ENCODE measurements around the gene ENDOD1.
A peak's percentile ranks its signal among the peaks of the same experiment; 100 is the strongest.
"Not testable (repeated sequence)": the region's sequence is repeated elsewhere in the genome, so short reads cannot be mapped to it uniquely, and the experiment has no call there.

ENDOD1 gene, protein sequence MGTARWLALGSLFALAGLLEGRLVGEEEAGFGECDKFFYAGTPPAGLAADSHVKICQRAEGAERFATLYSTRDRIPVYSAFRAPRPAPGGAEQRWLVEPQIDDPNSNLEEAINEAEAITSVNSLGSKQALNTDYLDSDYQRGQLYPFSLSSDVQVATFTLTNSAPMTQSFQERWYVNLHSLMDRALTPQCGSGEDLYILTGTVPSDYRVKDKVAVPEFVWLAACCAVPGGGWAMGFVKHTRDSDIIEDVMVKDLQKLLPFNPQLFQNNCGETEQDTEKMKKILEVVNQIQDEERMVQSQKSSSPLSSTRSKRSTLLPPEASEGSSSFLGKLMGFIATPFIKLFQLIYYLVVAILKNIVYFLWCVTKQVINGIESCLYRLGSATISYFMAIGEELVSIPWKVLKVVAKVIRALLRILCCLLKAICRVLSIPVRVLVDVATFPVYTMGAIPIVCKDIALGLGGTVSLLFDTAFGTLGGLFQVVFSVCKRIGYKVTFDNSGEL

DNA sequence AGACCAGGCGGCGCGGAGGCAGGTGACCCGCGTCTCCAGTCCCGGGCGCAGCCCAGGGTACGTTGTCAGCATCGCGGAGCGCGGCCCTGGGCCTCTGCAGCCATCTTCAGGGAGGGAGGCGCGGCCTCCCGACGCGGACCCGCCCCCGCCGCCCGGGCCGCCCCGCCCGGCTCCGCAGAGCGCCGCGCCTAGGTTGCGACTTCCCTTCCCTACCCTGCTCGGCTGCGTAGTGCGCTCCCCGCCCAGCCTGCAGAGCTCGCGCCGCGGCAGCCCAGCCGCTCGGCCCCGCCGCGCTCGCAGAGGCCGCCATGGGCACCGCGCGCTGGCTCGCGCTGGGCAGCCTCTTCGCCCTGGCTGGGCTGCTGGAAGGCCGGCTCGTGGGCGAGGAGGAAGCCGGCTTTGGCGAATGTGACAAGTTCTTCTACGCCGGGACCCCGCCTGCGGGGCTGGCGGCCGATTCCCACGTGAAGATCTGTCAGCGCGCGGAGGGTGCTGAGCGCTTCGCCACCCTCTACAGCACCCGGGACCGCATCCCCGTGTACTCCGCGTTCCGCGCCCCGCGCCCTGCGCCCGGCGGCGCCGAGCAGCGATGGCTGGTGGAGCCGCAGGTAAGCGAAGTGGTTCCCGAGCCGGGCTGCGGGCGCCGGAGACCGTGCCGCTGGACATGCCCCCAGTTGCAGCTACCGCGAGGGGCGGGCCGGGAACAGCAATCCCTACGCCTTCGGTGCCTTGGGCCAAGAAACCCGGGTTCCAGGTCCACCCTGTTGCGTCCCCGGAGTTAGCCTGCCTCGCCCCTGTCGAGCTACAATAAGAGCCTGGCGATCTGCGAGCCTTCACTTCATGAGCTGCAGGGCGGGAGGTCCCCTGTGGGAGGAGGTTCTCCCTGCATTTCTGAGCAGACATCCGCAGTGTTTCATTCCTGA, at the start of gene ENDOD1:
Gene ENDOD1 (plus strand): TSS at position 227 of the 923 bp plus-strand sequence. CDS start 82 bp downstream, at position 309.
- FAIRE-seq = no peak

DNA sequence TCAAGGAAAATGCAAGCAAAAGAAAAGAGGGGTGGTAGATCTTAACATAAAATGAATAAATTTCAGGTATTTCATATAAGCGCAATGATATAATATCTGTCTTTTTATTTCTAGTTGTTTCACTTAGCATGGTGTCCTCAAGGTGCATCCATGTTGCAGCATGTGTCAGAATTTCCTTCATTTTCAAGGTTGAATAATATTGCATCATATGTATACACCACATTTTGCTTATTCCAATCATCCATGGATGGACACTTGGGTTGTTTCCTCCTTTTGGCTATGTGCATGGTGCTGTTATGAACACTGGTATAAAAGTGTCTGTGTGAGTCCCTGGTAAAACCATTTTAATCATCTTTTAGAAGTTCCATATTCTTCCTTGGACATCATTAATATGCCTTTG, 47.4 kb upstream of the ENDOD1 start:
- FAIRE-seq = no peak

DNA sequence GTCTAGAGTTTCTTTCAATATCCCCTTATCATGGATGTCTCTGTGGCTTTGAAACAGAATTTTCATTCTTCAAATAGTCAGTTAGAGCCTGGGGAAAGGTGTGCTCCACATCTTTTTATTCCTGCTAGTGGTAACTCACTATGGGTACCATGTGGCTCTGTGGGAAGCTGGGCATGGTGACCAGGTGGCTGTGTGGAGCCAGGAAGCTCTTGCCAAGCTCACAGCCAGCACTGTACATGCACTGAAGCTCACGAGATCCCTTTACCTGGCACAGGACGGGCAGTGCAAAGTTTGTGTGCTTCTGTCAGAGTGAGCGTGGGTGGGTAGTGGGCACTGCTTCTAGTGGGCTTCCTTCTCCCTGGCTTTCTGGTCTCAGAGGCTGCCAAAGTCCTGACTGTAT, 46.7 kb upstream of the ENDOD1 start:
- no peak for FAIRE-seq

DNA sequence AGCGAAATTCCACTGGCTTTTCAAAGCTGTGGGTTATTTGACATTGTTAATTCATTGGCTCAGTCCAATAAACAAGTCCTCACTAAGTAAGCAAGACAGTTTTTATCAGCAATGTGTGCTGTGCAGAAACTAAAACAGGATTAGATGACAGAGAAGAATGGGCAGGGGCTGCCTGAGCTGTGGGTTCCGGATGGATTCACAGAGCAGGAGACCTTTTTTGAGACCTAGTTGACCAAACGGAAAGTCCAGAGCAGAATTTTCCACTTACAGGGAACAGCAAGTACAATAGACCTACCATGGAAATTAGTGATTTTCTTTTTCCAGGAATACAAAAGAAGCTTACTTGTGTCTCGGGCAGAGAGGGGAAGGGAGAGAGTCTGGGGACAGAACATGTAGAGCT, 45.6 kb upstream of the ENDOD1 start:
- FAIRE-seq = no peak

DNA sequence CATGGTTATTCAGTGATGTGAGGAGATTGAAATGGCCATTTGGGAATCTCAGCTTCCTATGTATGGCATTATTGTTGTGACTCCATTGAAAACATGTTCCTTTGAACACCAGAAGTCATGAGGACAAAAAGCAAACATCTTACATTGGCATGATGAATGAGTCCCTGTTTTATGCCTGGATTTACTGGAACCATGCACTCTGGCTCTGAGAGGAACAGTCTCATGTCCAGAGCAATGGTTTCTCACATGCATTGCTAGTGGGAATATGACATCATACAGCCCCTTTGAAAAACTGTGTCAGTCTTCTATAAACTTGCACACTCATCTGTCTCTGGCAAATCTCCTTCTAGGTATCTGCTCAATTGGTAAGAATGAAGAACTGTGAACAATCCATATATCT, 43.8 kb upstream of the ENDOD1 start:
- no peak for FAIRE-seq

DNA sequence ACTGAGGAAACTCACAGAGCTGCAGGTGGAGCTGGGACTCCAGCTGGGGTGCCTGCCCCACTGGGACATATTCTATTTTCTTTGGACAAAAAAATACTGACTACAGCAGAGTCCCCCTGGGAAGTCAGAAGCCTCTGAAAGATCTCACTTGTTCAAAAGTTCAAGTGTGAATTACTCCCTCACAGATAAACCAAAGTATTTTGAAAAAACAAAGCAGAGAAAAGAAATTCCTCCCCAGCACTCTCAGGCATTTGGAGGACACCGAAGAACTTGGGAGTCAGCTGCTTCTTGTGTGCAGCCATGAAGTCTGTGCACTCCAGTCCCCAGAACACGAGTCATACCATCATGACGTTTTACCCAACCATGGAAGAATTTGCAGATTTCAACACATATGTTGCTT, 40.5 kb upstream of the ENDOD1 start, which contains the start of gene KDM4F:
Gene KDM4F (plus strand): TSS at position 301 of the 400 bp plus-strand sequence.
- FAIRE-seq = not testable (repeated sequence)

DNA sequence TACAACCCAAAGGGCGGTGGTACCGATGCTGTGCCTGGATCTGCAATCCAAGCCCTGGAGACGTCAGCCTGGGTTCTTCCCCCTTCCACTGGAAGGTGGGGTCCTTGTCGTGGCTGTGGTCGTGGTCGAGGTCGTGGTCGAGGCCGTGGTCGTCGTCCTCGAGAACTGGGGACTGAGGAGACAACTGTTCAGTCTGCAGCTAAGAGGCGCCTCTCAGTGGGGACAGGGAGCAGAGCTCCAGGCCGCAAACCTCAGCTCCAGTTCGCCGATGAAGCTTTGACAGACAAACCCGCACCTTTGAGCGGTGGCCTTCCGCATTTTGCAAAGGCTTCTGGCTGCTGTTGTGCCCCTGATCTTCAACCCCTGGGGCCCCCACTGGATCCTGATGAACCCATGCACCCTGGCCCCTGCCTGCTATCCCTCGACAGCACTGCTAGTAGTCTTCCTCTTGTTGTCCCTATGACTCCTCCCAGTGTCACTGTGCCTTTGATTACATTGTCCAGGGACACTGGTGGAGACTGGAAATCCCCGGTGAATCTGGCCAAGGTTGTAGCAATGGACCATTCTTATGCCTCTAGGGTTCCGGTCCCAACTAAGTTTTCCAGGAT, 38.9 kb upstream of the ENDOD1 start:
- no peak for FAIRE-seq

DNA sequence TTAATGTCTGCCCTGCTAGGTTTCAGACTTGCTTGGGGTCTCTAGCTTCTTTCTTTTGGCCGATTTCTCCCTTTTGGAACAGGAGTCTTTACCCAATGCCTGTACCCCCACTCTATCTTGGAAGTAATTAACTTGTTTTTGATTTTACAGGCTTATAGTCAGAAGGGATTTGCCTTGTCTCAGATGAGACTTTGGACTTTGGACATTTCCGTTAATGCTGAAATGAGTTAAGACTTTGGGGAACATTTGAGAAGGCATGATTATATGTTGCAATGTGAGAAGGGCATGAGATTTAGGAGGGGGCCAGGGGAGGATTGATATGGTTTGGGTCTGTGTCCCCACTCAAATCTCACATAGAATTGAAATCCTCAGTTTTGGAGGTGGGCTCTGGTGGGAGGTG, 35.3 kb upstream of the ENDOD1 start:
- FAIRE-seq = no peak

DNA sequence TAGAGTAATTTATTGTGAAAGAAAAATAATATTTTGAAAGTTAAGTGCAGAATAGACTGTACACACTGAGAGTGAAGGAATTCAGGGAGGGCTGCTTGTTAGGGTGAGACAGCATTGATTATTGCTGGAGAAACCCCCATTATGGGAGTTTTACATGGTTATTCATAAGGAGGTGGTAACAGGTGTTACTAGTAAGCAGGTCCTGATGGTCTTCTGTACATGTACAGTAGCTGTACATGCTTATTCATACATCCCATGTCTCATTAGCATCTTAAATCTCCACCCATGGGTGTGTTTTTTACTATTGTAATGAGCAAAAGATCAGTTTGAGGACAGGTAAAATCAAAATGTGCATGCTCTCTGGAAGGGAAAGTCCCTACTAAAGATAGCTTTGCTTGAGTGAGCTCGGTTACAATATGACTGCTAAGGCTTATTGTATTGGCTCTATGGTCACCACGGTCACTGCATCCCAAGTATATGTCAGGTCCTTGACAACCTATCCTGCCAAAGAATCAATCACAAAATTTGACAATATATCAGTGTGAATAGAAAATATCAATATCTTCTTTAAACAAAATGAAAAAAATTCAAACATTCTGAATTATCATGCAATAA, 34.3 kb upstream of the ENDOD1 start:
- FAIRE-seq = no peak

DNA sequence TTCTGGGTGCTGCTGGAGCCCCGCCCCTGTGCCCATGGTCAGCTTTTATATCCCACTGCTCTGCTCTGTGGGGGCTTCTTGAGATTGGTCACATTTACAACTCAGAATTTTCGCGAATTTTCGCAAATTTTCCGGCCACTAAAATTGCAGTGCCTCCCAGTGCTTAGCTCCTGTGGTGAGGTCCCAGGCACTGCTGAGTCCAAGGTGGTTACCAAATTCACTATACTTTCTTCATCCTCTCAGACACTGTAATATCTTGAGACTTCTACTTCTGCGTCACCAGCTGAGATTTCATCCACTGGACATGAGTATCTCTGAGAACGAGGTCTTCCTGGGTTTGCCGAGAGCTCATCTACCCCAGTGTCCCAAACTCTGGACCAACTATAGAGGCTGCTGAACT, 31.7 kb upstream of the ENDOD1 start:
- no peak for FAIRE-seq

DNA sequence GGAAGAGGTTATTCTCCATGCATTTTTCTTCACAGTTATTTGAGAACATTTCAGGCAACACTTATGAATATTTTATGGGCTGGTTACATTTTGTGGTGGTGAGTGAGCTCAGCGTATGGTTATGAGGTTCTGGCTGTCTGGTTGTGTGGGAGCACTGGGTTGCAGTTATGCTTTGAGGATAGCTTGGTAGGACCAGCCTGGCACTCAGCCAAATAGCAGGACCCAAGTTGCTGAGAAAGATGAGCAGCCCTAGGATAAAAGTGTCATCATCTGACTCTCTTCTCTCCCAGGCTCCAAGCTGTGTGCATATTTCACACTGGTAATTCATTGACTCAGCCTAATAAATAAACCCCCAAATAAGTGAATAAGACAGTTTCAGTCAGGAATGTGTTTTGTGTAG, 31.0 kb upstream of the ENDOD1 start:
- no peak for FAIRE-seq

DNA sequence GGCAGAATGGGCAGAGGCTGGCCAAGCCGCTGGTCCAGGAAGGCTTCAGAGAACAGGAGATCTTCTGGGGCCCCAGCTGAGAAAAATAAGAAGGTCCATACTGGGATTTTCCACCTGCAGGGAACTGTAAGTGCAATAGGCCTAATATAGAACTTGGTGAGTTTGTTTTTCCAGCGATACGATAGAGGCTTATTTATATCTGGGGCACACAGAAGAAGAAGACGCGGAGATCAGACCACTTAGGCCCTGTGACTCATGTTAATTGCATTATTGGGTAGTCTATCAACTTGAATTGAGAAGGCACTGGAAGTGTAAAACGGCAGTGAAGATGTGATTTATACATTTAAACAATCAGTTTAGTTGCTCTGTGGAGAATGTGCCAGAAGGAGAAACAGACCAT, 30.6 kb upstream of the ENDOD1 start:
- FAIRE-seq = no peak

DNA sequence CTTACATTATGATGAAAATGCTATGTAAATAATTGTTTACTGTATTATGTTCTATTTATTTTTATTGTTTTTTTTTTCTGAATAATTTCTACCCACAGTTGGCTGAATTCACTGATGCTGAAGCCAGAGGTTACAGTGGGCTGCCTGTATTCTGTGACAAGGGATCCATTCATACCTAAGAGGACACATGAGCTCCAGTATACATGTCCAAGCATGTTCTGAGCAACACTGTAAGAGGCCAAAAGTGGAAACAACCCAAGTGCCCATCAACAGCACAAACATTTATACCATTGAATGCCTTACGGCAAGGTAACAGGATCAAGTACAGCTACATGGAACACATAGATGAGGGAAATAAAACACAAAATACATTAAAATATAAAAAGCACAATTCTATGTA, 24.3 kb upstream of the ENDOD1 start:
- FAIRE-seq = no peak

DNA sequence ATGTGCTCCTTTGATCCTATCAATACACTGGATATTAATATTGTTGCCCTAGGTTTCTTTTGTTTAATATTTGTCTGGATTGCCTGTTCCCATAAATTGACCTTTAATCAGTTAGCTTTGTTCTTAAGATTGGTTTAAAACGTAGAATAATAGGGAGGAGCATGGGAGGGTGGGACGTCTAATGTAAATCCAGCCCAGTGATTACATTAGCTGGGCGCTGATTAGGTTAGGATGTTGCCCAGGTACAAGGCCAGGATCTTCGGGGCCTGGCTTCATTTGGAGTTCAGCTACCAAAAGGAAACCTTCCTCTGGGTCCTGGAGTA, 23.0 kb upstream of the ENDOD1 start, which contains the start of gene SRSF8:
Gene SRSF8 (plus strand): TSS at position 204 of the 323 bp plus-strand sequence. CDS start 308 bp downstream, outside the sequence.
- FAIRE-seq = peak; percentile 88

DNA sequence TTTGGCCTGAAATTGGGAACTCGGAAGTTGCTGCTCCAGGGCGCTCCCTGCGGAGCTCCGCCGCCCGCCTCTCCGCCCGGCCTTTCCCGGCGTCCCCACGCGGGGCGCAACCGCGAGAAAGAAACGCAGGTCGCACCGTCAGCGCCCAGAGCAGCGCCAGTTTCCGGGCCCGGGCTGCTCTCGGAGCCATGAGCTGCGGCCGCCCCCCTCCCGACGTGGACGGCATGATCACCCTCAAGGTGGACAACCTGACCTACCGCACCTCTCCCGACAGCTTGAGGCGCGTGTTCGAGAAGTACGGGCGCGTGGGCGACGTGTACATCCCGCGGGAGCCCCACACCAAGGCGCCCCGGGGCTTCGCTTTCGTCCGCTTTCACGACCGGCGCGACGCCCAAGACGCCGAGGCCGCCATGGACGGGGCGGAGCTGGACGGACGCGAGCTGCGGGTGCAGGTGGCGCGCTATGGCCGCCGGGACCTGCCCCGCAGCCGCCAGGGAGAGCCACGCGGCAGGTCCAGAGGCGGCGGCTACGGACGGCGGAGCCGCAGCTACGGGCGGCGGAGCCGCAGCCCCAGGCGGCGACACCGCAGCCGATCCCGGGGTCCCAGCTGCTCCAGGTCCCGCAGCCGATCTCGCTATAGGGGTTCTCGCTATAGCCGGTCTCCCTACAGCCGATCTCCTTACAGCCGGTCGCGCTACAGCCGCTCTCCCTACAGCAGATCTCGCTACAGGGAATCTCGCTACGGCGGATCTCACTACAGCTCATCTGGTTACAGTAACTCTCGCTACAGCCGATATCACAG, 22.4 kb upstream of the ENDOD1 start:
- FAIRE-seq = no peak

DNA sequence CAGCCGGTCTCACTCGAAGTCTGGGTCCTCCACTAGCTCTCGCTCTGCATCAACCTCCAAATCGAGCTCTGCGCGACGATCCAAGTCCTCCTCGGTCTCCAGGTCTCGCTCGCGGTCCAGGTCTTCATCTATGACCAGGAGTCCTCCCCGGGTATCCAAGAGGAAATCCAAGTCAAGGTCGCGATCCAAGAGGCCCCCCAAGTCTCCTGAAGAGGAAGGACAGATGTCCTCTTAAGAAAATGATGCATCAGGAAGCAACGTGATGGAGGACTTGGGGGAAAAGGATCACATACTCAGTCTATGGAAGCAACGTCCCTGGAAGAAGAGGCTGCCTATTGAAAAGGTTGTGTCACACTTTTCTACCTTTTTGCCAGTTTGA, 21.8 kb upstream of the ENDOD1 start:
- FAIRE-seq = no peak

DNA sequence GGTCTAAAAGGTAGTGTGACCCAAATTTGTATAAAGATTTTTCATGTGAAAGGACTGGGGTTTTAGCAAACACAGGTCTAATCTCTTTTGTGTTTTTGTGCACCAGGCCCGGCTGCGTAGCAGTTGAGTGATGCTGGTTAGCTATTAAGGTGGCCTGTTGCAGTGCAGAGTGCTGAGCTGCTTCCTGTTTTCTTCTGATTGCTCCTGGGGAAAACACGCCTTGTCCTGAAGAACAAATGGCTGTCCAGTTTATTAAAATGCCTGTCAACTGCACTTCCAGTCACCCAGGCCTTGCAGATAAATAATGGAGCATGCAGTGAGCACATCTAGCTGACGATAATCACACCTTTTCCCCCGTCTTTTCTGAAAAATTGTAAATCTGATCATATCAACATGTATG, 21.1 kb upstream of the ENDOD1 start:
- FAIRE-seq = peak; percentile 96

DNA sequence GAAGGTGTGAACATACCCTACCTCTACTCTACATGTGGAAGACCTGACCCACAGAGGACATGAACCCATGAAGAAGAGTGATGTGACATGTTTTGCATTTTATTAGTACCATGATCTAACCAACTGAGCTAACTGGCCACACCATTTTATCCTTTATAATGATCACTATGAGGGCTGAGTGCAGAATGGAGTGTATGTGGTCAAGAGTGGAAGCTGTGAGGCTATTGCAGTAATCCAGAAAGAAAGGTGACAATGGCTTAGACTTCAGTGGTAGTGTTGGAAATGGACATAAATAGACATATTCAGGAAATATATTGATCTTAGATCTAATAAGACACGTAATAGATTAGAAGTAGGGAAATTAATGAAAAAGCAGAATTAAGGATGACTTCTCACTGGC, 19.2 kb upstream of the ENDOD1 start:
- no peak for FAIRE-seq

DNA sequence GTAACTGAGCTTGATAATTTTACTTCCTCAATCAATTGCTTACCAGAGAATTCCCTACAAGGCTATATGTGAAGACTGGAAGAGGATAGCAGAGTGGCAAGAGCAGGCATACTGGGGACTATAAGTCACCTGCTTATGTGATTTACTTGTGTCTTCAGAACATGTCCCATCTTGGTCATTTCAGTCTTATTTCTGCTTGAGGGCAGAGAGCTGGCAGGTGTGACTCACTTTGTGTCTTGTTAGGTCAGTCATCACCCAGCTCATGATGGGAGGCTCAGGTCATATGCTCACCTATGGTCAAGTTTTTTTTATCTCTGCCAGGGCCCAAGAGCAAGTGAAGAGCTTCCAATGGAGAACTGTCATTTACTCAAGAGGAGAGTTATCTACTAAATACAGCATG, 16.7 kb upstream of the ENDOD1 start:
- FAIRE-seq = no peak

DNA sequence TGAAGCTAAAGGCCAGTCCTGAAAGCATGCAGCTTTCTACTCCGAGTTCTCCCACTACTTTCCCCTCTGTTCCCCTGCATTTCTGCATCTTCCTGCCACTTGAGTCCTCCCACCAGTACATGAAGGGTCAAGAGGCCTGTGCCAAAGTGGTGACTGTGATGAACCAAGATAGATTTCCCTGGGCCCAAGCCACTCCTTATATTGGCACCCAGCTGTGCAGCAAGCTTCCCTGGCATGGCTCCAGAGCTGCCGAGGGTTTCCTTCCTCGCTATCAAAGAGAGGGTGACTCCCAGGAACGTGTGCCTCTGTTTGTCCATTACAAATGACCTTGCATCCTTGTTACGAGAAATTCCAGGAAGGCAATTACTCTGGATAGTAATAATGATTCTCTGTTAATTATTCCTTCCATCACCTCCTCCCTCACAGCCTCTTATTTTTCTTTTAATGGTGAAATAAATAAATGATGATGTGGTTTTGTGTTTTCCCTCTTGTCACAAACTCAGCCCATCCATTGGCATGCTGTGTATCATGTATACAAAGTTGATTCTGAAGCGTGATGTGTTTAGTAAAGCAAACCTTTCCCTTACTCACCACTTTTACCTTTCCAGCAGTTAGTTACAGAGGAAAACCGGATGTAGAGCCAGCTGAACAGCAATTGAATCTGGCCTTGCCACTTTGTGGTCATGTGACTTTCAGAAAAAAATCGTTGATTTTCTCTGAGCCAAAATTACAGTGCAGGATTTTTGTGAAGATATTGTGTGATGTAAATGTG, 14.7 kb upstream of the ENDOD1 start:
- no peak for FAIRE-seq

DNA sequence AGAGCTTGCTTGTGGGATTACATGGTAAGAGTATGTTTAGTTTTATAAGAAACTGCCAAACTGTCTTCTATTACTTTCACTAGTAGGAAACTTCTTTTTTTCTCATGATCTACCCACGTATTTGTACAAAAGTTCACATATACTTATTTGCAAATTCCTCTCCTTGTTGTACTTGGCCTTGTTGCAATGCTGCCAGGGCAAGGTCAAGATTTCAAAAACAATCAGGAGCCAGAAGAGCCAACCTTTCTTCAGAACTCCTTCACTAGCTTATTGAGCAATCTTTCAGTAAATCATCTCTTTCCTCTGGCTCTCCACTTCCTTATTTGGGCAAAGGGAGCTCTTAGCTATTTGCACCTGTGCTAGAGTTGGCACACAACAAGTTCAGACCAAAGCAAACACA, 13.2 kb upstream of the ENDOD1 start:
- FAIRE-seq = no peak

All from G401.6 (cell line).